OCI-LY1 (cell line): ENCODE results near the gene MYL12B.
"Not testable (repeated sequence)": the region's sequence is repeated elsewhere in the genome, so short reads cannot be mapped to it uniquely, and the experiment has no call there.

Experiments used
- H2AFZ ChIP-seq: fragments of 200-600 bp; sonication (generic), shearing (Covaris generic); 2 replicates; pipeline ENCODE4 v1.6.0; 2014; ENCODE audit warnings: antibody characterized with exemption, mild to moderate bottlenecking, low read length
- H3F3A ChIP-seq: fragments of 200-600 bp; sonication (generic), shearing (Covaris generic); 2 replicates; pipeline ENCODE4 v1.6.0; 2014; ENCODE audit warnings: mild to moderate bottlenecking, antibody characterized with exemption, low read length, moderate library complexity; ENCODE audit not compliant: insufficient read depth
- H3K27ac ChIP-seq: fragments of 200-600 bp; sonication (generic); 2 replicates; pipeline ENCODE4 v1.5.1; 2014; ENCODE audit warnings: low read length, mixed run types, mild to moderate bottlenecking, low read depth; ENCODE audit not compliant: poor library complexity, severe bottlenecking
- H3K27me3 ChIP-seq: fragments of 200-600 bp; sonication (generic); 2 replicates; pipeline ENCODE4 v1.6.0; 2014; ENCODE audit warnings: antibody characterized with exemption, mild to moderate bottlenecking, low read length, moderate library complexity; ENCODE audit not compliant: insufficient read depth
- H3K36me3 ChIP-seq: fragments of 200-600 bp; sonication (generic); 2 replicates; pipeline ENCODE4 v1.6.1; 2014; ENCODE audit warnings: mild to moderate bottlenecking, antibody characterized with exemption, low read length, moderate library complexity, mixed read lengths; ENCODE audit not compliant: insufficient read depth
- H3K4me1 ChIP-seq: fragments of 200-600 bp; sonication (generic); 2 replicates; pipeline ENCODE4 v1.5.1; 2014; ENCODE audit warnings: mild to moderate bottlenecking, low read length, moderate library complexity; ENCODE audit not compliant: insufficient read depth, severe bottlenecking
- H3K4me2 ChIP-seq: fragments of 200-600 bp; sonication (generic), shearing (Covaris generic); 2 replicates; pipeline ENCODE4 v1.6.1; 2014; ENCODE audit warnings: low read length
- H3K4me3 ChIP-seq: fragments of 200-600 bp; sonication (generic); 2 replicates; pipeline ENCODE4 v1.5.1; 2014; ENCODE audit warnings: low read length, low read depth, mild to moderate bottlenecking, mixed read lengths; ENCODE audit not compliant: poor library complexity, severe bottlenecking
- H3K79me2 ChIP-seq: fragments of 200-600 bp; shearing (Covaris generic); 2 replicates; pipeline ENCODE4 v1.6.1; 2016; ENCODE audit warnings: mixed run types, low read length, mixed read lengths; ENCODE audit not compliant: insufficient read depth
- H3K9ac ChIP-seq: fragments of 200-600 bp; sonication (generic), shearing (Covaris generic); 2 replicates; pipeline ENCODE4 v1.6.1; 2014; ENCODE audit warnings: mild to moderate bottlenecking, low read length, mixed read lengths
- H3K9me2 ChIP-seq: fragments of 200-600 bp; sonication (generic), shearing (Covaris generic); 2 replicates; pipeline ENCODE4 v1.6.1; 2014; ENCODE audit warnings: low read depth, mild to moderate bottlenecking, low read length, mixed read lengths
- H3K9me3 ChIP-seq: fragments of 200-600 bp; shearing (Covaris generic); 2 replicates; pipeline ENCODE4 v1.6.1; 2014; ENCODE audit warnings: low read length, mixed read lengths
- H4K20me1 ChIP-seq: fragments of 200-600 bp; sonication (generic), shearing (Covaris generic); 2 replicates; pipeline ENCODE4 v1.6.0; 2016; ENCODE audit warnings: mild to moderate bottlenecking, low read length; ENCODE audit not compliant: insufficient read depth
- CTCF ChIP-seq: fragments of 200-600 bp; sonication (generic), shearing (Covaris generic); IDR thresholded peaks from 2 replicates; pipeline ENCODE4 v1.5.1; 2017; ENCODE audit warnings: mild to moderate bottlenecking, antibody characterized with exemption, low read length, moderate library complexity, mixed read lengths
- EZH2 ChIP-seq: fragments of 200-600 bp; sonication (generic), shearing (Covaris generic); IDR thresholded peaks from 2 replicates; pipeline ENCODE4 v1.8.0; 2017; ENCODE audit warnings: borderline replicate concordance, mixed run types, mild to moderate bottlenecking, antibody characterized with exemption, low read length, moderate library complexity, mixed read lengths

The MYL12B gene

GRCh38 chr18:3269241-3269913 lies 7.4 kb downstream of the MYL12B start:
- Histone ChIP-seq H3K27ac (no peak overlapping the region), H3K27me3 (no peaks in the 10 kb centered on the region), H3K4me1 (peaks cover 30% of the 10 kb centered on the region), H3K36me3 (peaks cover 6% of the 10 kb centered on the region; the same call in 1 of the 2 replicates), H3K4me3 (no peak overlapping the region), H4K20me1 (no peaks in the 10 kb centered on the region), H3K79me2 (peaks cover 75% of the 10 kb centered on the region), H3K9me2 (no peaks in the 10 kb centered on the region), H3K9me3 (no peaks in the 10 kb centered on the region), H3K4me2 (no peak overlapping the region), H3K9ac (no peak overlapping the region), H2AFZ (no peak overlapping the region), H3F3A (no peaks in the 10 kb centered on the region)
- TF ChIP-seq CTCF, result no peak

GRCh38 chr18:3269914-3270299 lies 8.0 kb downstream of the MYL12B start:
- no peak overlapping the region for H3K9ac ChIP-seq
- no peak overlapping the region for H2AFZ ChIP-seq
- no peaks in the 10 kb centered on the region for H3K27me3 ChIP-seq
- H3K27ac ChIP-seq, result no peak overlapping the region
- TF ChIP-seq EZH2 (no peak), CTCF (no peak)
- H4K20me1 ChIP-seq, result no peaks in the 10 kb centered on the region
- H3K4me2 ChIP-seq, result no peak overlapping the region
- peaks cover 25% of the 10 kb centered on the region for H3K4me1 ChIP-seq
- no peaks in the 10 kb centered on the region for H3K9me3 ChIP-seq
- H3K4me3 ChIP-seq, result no peak overlapping the region
- peaks cover 12% of the 10 kb centered on the region for H3K36me3 ChIP-seq
- peaks cover 70% of the 10 kb centered on the region for H3K79me2 ChIP-seq
- no peaks in the 10 kb centered on the region for H3F3A ChIP-seq
- H3K9me2 ChIP-seq, result no peaks in the 10 kb centered on the region

GRCh38 chr18:3273042-3273441 lies 11.1 kb downstream of the MYL12B start:
- H3K9ac ChIP-seq, result no peak overlapping the region
- peaks cover 37% of the 10 kb centered on the region for H3K36me3 ChIP-seq
- peaks cover 41% of the 10 kb centered on the region for H3K79me2 ChIP-seq
- H3F3A ChIP-seq, result no peaks in the 10 kb centered on the region
- TF ChIP-seq EZH2 (no peak), CTCF (no peak)
- H3K4me2 ChIP-seq, result no peak overlapping the region
- peaks cover 8% of the 10 kb centered on the region for H3K4me1 ChIP-seq
- H3K4me3 ChIP-seq, result no peak overlapping the region
- no peak overlapping the region for H2AFZ ChIP-seq
- H3K9me3 ChIP-seq, result no peaks in the 10 kb centered on the region
- H3K27ac ChIP-seq, result no peak overlapping the region
- H3K27me3 ChIP-seq, result no peaks in the 10 kb centered on the region
- no peaks in the 10 kb centered on the region for H4K20me1 ChIP-seq
- no peaks in the 10 kb centered on the region for H3K9me2 ChIP-seq

- H3K79me2 ChIP-seq, H3K27me3 ChIP-seq, H3K4me2 ChIP-seq, H3K9me3 ChIP-seq, H3K9ac ChIP-seq, H4K20me1 ChIP-seq, H3K4me3 ChIP-seq, H3F3A ChIP-seq, H2AFZ ChIP-seq, H3K9me2 ChIP-seq: not testable (repeated sequence)
- Histone ChIP-seq H3K4me1 (peaks cover 40% of the 10 kb centered on the region), H3K27ac (peak overlapping the region; percentile 96), H3K36me3 (peaks cover 39% of the 10 kb centered on the region)
Observed at GRCh38 chr18:3277643-3278213, 15.8 kb downstream of the MYL12B start.
